ENCODE results near the gene RNF115.

GRCh38 chr1:145750426-145750825 is 73.5 kb downstream of the RNF115 start:
- TF ChIP-seq CTCF (IDR thresholded peaks at IDR 0.05; ENCODE audit: insufficient read depth, low read length, poor library complexity, severe bottlenecking) (no peak), EZH2phosphoT487 (conservative IDR thresholded peaks at IDR 0.05; ENCODE audit: low read length) (no peak)

All from SU-DHL-6 (cell line).